ENCODE data around the gene KCNT1.

GRCh38 chr9:135787776-135788575, 86.0 kb downstream of the KCNT1 start:
- TF ChIP-seq CTCF (IDR thresholded peaks at IDR 0.05; ENCODE audit: low read depth, low read length), result no peak
- no peak for TF ChIP-seq EZH2phosphoT487 (IDR thresholded peaks at IDR 0.05; ENCODE audit: low read depth)

Measured in OCI-LY3 (cell line).